WTC11 (cell line): ENCODE data around the gene ATP4A. TPM values are rescaled to one million over a fixed set of nuclear protein-coding genes. Genes with fewer than 3 reads are reported as not detected.

Experiments used
- ATAC-seq: fragments of 200-7000 bp; cut with Tn5 transposase; 2 replicates; pipeline ENCODE4 v1.10.0; 2021; ENCODE audit warnings: mild to moderate bottlenecking, moderate library complexity
- CTCF ChIA-PET: fragments of 300-600 bp; sonication (Branson Sonifier 250); formaldehyde crosslinking; loops from one replicate; lab custom pipeline; 2021; ENCODE audit warnings: antibody characterized with exemption; lab: Charles Lee
- POLR2A ChIA-PET: fragments of 350-600 bp; sonication (Branson Sonifier 250); formaldehyde crosslinking; loops from one replicate; lab custom pipeline; 2021; ENCODE audit warnings: antibody characterized with exemption; lab: Charles Lee
- DNase-seq: peaks from one replicate; pipeline ENCODE4 v3.0.0; 2021; ENCODE audit warnings: low spot score
- H3K27ac Mint-ChIP-seq: 2 replicates; pipeline ENCODE4 v1.8.0; 2021; ENCODE audit warnings: mixed read lengths
- H3K27me3 Mint-ChIP-seq: 2 replicates; pipeline ENCODE4 v1.8.0; 2021; ENCODE audit warnings: low read depth, mild to moderate bottlenecking, moderate library complexity, mixed read lengths
- H3K36me3 Mint-ChIP-seq: 2 replicates; pipeline ENCODE4 v1.8.0; 2021; ENCODE audit warnings: mixed read lengths
- H3K4me1 Mint-ChIP-seq: 2 replicates; pipeline ENCODE4 v1.8.0; 2022; ENCODE audit warnings: mixed read lengths
- H3K4me3 Mint-ChIP-seq: 2 replicates; pipeline ENCODE4 v1.8.0; 2021; ENCODE audit warnings: mild to moderate bottlenecking, moderate library complexity, mixed read lengths
- H3K9me3 Mint-ChIP-seq: 2 replicates; pipeline ENCODE4 v1.8.0; 2021; ENCODE audit warnings: mixed read lengths
- ETV6 ChIP-seq: sonication (generic); formaldehyde crosslinking; IDR thresholded peaks from 2 replicates; pipeline ENCODE4 v1.8.1; 2022; ENCODE audit warnings: mild to moderate bottlenecking, missing genetic modification reagents
- IRF2 ChIP-seq: sonication (generic); formaldehyde crosslinking; IDR thresholded peaks from 2 replicates; pipeline ENCODE4 v1.8.0; 2022; ENCODE audit warnings: low read depth, missing genetic modification reagents, borderline replicate concordance
- MYBL2 ChIP-seq: sonication (generic); formaldehyde crosslinking; IDR thresholded peaks from 2 replicates; pipeline ENCODE4 v1.8.1; 2023; ENCODE audit warnings: mild to moderate bottlenecking, moderate library complexity, missing genetic modification reagents
- NFYB ChIP-seq: sonication (generic); formaldehyde crosslinking; conservative IDR thresholded peaks from 2 replicates; pipeline ENCODE4 v1.8.0; 2022; ENCODE audit warnings: low read depth, missing genetic modification reagents
- OVOL2 ChIP-seq: fragments of 250-450 bp; sonication (Bioruptor Pico); IDR thresholded peaks from 2 replicates; pipeline ENCODE4 v1.9.0; 2021; ENCODE audit warnings: mild to moderate bottlenecking, borderline replicate concordance
- RELA ChIP-seq: sonication (generic); formaldehyde crosslinking; IDR thresholded peaks from 2 replicates; pipeline ENCODE4 v1.8.1; 2022; ENCODE audit warnings: missing genetic modification reagents, mild to moderate bottlenecking, borderline replicate concordance
- SOX15 ChIP-seq: fragments of 250-450 bp; sonication (Bioruptor Pico); IDR thresholded peaks from 2 replicates; pipeline ENCODE4 v1.9.0; 2021; ENCODE audit warnings: mild to moderate bottlenecking
- ZNF219 ChIP-seq: sonication (generic); formaldehyde crosslinking; IDR thresholded peaks from 2 replicates; pipeline ENCODE4 v1.8.0; 2023; ENCODE audit warnings: missing genetic modification reagents, mild to moderate bottlenecking, borderline replicate concordance
- ZNF263 ChIP-seq: sonication (generic); formaldehyde crosslinking; IDR thresholded peaks from 2 replicates; pipeline ENCODE4 v1.8.1; 2022; ENCODE audit warnings: low read depth, mild to moderate bottlenecking, moderate library complexity, missing genetic modification reagents
- total RNA-seq: library from RNA; stranded (reverse); gene quantifications from 3 replicates; pipeline ENCODE4 v1.2.3, GENCODE V29; 2021
- TF ChIP-seq, protein P1 (sequence below): sonication (generic); formaldehyde crosslinking; IDR thresholded peaks from 2 replicates; pipeline ENCODE4 v1.8.1; 2023; ENCODE audit warnings: mild to moderate bottlenecking, missing genetic modification reagents, moderate library complexity
- TF ChIP-seq, protein P2 (sequence below): sonication (generic); formaldehyde crosslinking; IDR thresholded peaks from 2 replicates; pipeline ENCODE4 v1.8.0; 2022; ENCODE audit warnings: missing genetic modification reagents
- TF ChIP-seq, protein P3 (sequence below): sonication (generic); formaldehyde crosslinking; IDR thresholded peaks from 2 replicates; pipeline ENCODE4 v1.8.0; 2023; ENCODE audit warnings: missing genetic modification reagents, mild to moderate bottlenecking, borderline replicate concordance
- TF ChIP-seq, protein P4 (sequence below): sonication (generic); formaldehyde crosslinking; IDR thresholded peaks from 2 replicates; pipeline ENCODE4 v1.8.1; 2023; ENCODE audit warnings: mild to moderate bottlenecking, moderate library complexity, missing genetic modification reagents
- TF ChIP-seq, protein P5 (sequence below): sonication (generic); formaldehyde crosslinking; IDR thresholded peaks from 2 replicates; pipeline ENCODE4 v1.8.1; 2023; ENCODE audit warnings: mild to moderate bottlenecking, missing genetic modification reagents
- TF ChIP-seq, protein P6 (sequence below): sonication (generic); formaldehyde crosslinking; IDR thresholded peaks from 2 replicates; pipeline ENCODE4 v1.8.0; 2022; ENCODE audit warnings: mild to moderate bottlenecking, missing genetic modification reagents
- TF ChIP-seq, protein P7 (sequence below): fragments of 250-450 bp; sonication (Bioruptor Pico); IDR thresholded peaks from 2 replicates; pipeline ENCODE4 v1.9.0; 2021; ENCODE audit warnings: mild to moderate bottlenecking

ATP4A gene
- total RNA-seq, 1 experiment from 2014 or later = 0.59 TPM

DNA sequence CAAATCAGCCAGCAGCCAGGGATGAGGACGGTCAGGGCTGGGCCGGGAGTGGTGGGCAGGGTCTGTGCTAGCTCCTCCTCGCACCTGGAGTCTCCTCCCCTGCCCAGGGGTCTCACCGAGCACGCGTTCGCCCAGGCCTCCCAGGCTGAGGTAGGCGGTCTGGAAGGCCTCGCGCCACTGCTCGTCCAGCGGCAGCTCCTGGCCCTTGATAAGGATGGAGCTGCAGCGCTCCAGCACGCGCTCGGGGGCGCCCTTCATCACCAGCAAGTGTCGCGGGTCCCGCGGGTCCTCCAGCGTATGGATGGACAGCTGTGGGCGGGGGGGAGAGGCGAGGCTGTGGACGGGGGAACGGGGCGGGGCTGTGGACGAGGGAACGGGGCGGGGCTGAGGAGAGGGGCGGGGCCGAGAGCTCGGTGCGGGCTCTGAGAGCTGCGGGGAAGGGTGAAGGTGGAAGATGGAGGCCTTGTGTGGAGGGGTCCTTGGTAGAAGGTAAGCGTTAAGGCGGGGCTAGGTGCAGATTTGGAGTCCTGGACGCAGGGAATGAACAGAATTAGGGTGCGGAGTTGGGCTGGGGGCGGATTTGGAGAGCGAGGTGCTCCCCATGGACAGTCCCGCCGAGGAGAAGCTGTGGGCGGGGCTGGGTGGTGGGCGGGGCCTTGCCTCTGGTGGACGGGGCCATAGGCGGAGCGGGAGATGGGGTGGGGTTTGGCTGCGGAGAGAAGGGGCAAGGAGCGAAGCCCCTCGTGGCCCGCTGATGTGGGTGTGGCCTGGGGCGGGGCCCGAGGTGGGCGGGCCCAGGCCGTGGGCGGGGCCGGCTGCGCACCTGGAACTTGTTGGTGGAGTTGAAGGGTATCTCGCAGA is 5.7 kb downstream of the ATP4A start:
- H3K27me3 Mint-ChIP-seq = peaks cover 55% of the 10 kb centered on the region
- H3K4me1 Mint-ChIP-seq = peaks cover 12% of the 10 kb centered on the region
- peak overlapping the region; percentile 55; the same call in 1 of the 2 replicates for H3K27ac Mint-ChIP-seq
- ATAC-seq (peak; percentile 86), DNase-seq (peak; percentile 100)
- ChIA-PET POLR2A (interaction anchor here (0.6 to 1.8 kb wide), 12 partner anchors 9 to 312 kb away, joined by 3 to 14 read pairs (median 3); partner anchors contain the start of genes COX6B1, DMKN and HAUS5), CTCF (interaction anchor here (0.6 to 3.9 kb wide), 37 partner anchors 9 to 491 kb away, joined by 3 to 62 read pairs (median 5); partner anchors contain the start of genes COX6B1, DMKN, HAUS5 and KIRREL2)
- H3K9me3 Mint-ChIP-seq = no peaks in the 10 kb centered on the region
- H3K4me3 Mint-ChIP-seq = peak overlapping the region; percentile 87
- no peaks in the 10 kb centered on the region for H3K36me3 Mint-ChIP-seq
- TF ChIP-seq, protein P1, sequence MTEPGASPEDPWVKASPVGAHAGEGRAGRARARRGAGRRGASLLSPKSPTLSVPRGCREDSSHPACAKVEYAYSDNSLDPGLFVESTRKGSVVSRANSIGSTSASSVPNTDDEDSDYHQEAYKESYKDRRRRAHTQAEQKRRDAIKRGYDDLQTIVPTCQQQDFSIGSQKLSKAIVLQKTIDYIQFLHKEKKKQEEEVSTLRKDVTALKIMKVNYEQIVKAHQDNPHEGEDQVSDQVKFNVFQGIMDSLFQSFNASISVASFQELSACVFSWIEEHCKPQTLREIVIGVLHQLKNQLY (CRISPR knock-in tag) = no peak
- TF ChIP-seq, protein P2, sequence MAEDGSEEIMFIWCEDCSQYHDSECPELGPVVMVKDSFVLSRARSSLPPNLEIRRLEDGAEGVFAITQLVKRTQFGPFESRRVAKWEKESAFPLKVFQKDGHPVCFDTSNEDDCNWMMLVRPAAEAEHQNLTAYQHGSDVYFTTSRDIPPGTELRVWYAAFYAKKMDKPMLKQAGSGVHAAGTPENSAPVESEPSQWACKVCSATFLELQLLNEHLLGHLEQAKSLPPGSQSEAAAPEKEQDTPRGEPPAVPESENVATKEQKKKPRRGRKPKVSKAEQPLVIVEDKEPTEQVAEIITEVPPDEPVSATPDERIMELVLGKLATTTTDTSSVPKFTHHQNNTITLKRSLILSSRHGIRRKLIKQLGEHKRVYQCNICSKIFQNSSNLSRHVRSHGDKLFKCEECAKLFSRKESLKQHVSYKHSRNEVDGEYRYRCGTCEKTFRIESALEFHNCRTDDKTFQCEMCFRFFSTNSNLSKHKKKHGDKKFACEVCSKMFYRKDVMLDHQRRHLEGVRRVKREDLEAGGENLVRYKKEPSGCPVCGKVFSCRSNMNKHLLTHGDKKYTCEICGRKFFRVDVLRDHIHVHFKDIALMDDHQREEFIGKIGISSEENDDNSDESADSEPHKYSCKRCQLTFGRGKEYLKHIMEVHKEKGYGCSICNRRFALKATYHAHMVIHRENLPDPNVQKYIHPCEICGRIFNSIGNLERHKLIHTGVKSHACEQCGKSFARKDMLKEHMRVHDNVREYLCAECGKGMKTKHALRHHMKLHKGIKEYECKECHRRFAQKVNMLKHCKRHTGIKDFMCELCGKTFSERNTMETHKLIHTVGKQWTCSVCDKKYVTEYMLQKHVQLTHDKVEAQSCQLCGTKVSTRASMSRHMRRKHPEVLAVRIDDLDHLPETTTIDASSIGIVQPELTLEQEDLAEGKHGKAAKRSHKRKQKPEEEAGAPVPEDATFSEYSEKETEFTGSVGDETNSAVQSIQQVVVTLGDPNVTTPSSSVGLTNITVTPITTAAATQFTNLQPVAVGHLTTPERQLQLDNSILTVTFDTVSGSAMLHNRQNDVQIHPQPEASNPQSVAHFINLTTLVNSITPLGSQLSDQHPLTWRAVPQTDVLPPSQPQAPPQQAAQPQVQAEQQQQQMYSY (CRISPR knock-in tag) = no peak
- TF ChIP-seq, protein P3, sequence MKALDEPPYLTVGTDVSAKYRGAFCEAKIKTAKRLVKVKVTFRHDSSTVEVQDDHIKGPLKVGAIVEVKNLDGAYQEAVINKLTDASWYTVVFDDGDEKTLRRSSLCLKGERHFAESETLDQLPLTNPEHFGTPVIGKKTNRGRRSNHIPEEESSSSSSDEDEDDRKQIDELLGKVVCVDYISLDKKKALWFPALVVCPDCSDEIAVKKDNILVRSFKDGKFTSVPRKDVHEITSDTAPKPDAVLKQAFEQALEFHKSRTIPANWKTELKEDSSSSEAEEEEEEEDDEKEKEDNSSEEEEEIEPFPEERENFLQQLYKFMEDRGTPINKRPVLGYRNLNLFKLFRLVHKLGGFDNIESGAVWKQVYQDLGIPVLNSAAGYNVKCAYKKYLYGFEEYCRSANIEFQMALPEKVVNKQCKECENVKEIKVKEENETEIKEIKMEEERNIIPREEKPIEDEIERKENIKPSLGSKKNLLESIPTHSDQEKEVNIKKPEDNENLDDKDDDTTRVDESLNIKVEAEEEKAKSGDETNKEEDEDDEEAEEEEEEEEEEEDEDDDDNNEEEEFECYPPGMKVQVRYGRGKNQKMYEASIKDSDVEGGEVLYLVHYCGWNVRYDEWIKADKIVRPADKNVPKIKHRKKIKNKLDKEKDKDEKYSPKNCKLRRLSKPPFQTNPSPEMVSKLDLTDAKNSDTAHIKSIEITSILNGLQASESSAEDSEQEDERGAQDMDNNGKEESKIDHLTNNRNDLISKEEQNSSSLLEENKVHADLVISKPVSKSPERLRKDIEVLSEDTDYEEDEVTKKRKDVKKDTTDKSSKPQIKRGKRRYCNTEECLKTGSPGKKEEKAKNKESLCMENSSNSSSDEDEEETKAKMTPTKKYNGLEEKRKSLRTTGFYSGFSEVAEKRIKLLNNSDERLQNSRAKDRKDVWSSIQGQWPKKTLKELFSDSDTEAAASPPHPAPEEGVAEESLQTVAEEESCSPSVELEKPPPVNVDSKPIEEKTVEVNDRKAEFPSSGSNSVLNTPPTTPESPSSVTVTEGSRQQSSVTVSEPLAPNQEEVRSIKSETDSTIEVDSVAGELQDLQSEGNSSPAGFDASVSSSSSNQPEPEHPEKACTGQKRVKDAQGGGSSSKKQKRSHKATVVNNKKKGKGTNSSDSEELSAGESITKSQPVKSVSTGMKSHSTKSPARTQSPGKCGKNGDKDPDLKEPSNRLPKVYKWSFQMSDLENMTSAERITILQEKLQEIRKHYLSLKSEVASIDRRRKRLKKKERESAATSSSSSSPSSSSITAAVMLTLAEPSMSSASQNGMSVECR (CRISPR knock-in tag) = peak; percentile 81; the same call in 1 of the 2 replicates
- TF ChIP-seq, protein P4, sequence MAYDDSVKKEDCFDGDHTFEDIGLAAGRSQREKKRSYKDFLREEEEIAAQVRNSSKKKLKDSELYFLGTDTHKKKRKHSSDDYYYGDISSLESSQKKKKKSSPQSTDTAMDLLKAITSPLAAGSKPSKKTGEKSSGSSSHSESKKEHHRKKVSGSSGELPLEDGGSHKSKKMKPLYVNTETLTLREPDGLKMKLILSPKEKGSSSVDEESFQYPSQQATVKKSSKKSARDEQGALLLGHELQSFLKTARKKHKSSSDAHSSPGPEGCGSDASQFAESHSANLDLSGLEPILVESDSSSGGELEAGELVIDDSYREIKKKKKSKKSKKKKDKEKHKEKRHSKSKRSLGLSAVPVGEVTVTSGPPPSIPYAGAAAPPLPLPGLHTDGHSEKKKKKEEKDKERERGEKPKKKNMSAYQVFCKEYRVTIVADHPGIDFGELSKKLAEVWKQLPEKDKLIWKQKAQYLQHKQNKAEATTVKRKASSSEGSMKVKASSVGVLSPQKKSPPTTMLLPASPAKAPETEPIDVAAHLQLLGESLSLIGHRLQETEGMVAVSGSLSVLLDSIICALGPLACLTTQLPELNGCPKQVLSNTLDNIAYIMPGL (CRISPR knock-in tag) = peak; percentile 27; the same call in 1 of the 2 replicates
- no peak for TF ChIP-seq ETV6 (CRISPR knock-in tag)
- TF ChIP-seq RELA = no peak
- TF ChIP-seq IRF2 (CRISPR knock-in tag) = no peak
- TF ChIP-seq SOX15 (CRISPR knock-in tag) = no peak
- TF ChIP-seq, protein P5, sequence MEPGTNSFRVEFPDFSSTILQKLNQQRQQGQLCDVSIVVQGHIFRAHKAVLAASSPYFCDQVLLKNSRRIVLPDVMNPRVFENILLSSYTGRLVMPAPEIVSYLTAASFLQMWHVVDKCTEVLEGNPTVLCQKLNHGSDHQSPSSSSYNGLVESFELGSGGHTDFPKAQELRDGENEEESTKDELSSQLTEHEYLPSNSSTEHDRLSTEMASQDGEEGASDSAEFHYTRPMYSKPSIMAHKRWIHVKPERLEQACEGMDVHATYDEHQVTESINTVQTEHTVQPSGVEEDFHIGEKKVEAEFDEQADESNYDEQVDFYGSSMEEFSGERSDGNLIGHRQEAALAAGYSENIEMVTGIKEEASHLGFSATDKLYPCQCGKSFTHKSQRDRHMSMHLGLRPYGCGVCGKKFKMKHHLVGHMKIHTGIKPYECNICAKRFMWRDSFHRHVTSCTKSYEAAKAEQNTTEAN (CRISPR knock-in tag) = no peak
- TF ChIP-seq, protein P6, sequence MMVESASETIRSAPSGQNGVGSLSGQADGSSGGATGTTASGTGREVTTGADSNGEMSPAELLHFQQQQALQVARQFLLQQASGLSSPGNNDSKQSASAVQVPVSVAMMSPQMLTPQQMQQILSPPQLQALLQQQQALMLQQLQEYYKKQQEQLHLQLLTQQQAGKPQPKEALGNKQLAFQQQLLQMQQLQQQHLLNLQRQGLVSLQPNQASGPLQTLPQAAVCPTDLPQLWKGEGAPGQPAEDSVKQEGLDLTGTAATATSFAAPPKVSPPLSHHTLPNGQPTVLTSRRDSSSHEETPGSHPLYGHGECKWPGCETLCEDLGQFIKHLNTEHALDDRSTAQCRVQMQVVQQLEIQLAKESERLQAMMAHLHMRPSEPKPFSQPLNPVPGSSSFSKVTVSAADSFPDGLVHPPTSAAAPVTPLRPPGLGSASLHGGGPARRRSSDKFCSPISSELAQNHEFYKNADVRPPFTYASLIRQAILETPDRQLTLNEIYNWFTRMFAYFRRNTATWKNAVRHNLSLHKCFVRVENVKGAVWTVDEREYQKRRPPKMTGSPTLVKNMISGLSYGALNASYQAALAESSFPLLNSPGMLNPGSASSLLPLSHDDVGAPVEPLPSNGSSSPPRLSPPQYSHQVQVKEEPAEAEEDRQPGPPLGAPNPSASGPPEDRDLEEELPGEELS (CRISPR knock-in tag) = 0 out of 2 replicates have a peak, but pooled peaks have one; percentile 71
- TF ChIP-seq ZNF263 = peak; percentile 91; the same call in 1 of the 2 replicates
- TF ChIP-seq NFYB = no peak
- TF ChIP-seq ZNF219 (CRISPR knock-in tag) = 0 out of 2 replicates have a peak, but pooled peaks have one; percentile 44
- no peak for TF ChIP-seq MYBL2
- no peak for TF ChIP-seq OVOL2 (CRISPR knock-in tag)
- TF ChIP-seq, protein P7, sequence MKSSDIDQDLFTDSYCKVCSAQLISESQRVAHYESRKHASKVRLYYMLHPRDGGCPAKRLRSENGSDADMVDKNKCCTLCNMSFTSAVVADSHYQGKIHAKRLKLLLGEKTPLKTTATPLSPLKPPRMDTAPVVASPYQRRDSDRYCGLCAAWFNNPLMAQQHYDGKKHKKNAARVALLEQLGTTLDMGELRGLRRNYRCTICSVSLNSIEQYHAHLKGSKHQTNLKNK (CRISPR knock-in tag) = no peak
